Sigmoid colon (tissue), 7 donors: ENCODE measurements around the gene PLK3. TPM values are rescaled to one million over a fixed set of nuclear protein-coding genes. Genes with fewer than 3 reads are reported as not detected.
A peak's percentile ranks its signal among the peaks of the same experiment; 100 is the strongest.
"Not testable (repeated sequence)": the region's sequence is repeated elsewhere in the genome, so short reads cannot be mapped to it uniquely, and the experiment has no call there.

ENCODE experiments used
- DNase-seq: peaks from one replicate; pipeline ENCODE4 v3.0.0-alpha.2; 2019
- H3K27ac ChIP-seq, 4 donors: fragments of 200-600 bp; sonication (generic); one replicate each; pipeline ENCODE4 v1.5.1; 2016 to 2019; ENCODE audit warnings: mild to moderate bottlenecking in 1 of 4
- H3K27me3 ChIP-seq, 3 donors: fragments of 200-600 bp; sonication (generic); one replicate each; pipeline ENCODE4 v1.5.1; 2019; ENCODE audit warnings: mild to moderate bottlenecking in 1 of 3
- H3K36me3 ChIP-seq, 4 donors: fragments of 200-600 bp; sonication (generic); one replicate each; pipeline ENCODE4 v1.5.1; 2016 to 2019
- H3K4me1 ChIP-seq, 4 donors: fragments of 200-600 bp; sonication (generic); one replicate each; pipeline ENCODE4 v1.5.1; 2017 to 2019
- H3K4me3 ChIP-seq, 4 donors: fragments of 200-600 bp; sonication (generic); one replicate each; pipeline ENCODE4 v1.5.1; 2017 to 2019; ENCODE audit warnings: mild to moderate bottlenecking in 2 of 4, moderate library complexity in 1 of 4
- H3K9me3 ChIP-seq, 4 donors: fragments of 200-600 bp in 3 of 4; sonication (generic) in 3 of 4; one replicate each; pipeline versions ENCODE4 v1.5.1 to v1.6.1; 2013 to 2019
- EP300 ChIP-seq, 4 donors: sonication (generic); formaldehyde crosslinking; IDR thresholded peaks; one replicate each; pipeline ENCODE4 v1.6.1; 2017; ENCODE audit warnings: antibody characterized with exemption in 4 of 4
- POLR2A ChIP-seq, 2 donors: fragments of 450-650 bp; IDR thresholded peaks; one replicate each; pipeline ENCODE4 v1.6.1; 2016; ENCODE audit warnings: antibody characterized with exemption in 2 of 2, mild to moderate bottlenecking in 2 of 2, moderate library complexity in 2 of 2
- POLR2AphosphoS5 ChIP-seq, 4 donors: sonication (generic); formaldehyde crosslinking; IDR thresholded peaks; one replicate each; pipeline ENCODE4 v1.6.1; 2017; ENCODE audit warnings: antibody characterized with exemption in 4 of 4
- WGBS, 2 donors: extraction: QIAGEN DNeasy Blood & Tissue Kit; methylation state at CpG; one replicate each; pipeline ENCODE4 v1.1.7; 2013; 5-methylcytosine and 5-hydroxymethylcytosine counted together
- intact Hi-C: fragments of 100-400 bp; cut with DNase I; formaldehyde crosslinking; loops from one replicate; pipeline ENCODE4 v1.15.1; 2023
- polyA plus RNA-seq, 3 donors: library from polyadenylated mRNA; stranded (reverse); fragments of 200-250 nt; gene quantifications; one replicate each; pipeline ENCODE4 v1.2.3, GENCODE V29; 2013
- total RNA-seq, 4 donors: library from RNA; depleted of rRNA; stranded (reverse); fragments of >200 nt; gene quantifications; one replicate each; pipeline ENCODE4 v1.1.0, GENCODE V29; 2016
- TF ChIP-seq, protein P1 (sequence below), 4 experiments: fragments of 450-650 bp in 3 of 4; fragments of 200-600 bp in 1 of 4; IDR thresholded peaks; one replicate each; pipeline ENCODE4 v1.5.1; 2016 to 2019; ENCODE audit warnings: antibody characterized with exemption in 4 of 4, mild to moderate bottlenecking in 3 of 4, moderate library complexity in 2 of 4
- donor health status: healthy with polysubstance abuse.
- donor health status: Bipolar disorder and iron deficiency.
- donor health status: healthy.

Gene PLK3
- total and polyA plus RNA-seq, 7 donors, result 7.2 to 28.1 (median 10.2) TPM

GRCh38 chr1:44792736-44793502, 7.3 kb upstream of the PLK3 start:
- Histone ChIP-seq H3K4me1 (no peaks in the 10 kb centered on the region), H3K9me3 (no peaks in the 10 kb centered on the region), H3K36me3 (no peaks in the 10 kb centered on the region), H3K4me3 (no peak overlapping the region), H3K27me3 (no peaks in the 10 kb centered on the region), H3K27ac (no peak overlapping the region)
- TF ChIP-seq EP300 (IDR thresholded peaks at IDR 0.05), result no peak
- no peak for TF ChIP-seq POLR2AphosphoS5 (IDR thresholded peaks at IDR 0.05)
- TF ChIP-seq POLR2A (IDR thresholded peaks at IDR 0.05), result no peak
- TF ChIP-seq, protein P1, sequence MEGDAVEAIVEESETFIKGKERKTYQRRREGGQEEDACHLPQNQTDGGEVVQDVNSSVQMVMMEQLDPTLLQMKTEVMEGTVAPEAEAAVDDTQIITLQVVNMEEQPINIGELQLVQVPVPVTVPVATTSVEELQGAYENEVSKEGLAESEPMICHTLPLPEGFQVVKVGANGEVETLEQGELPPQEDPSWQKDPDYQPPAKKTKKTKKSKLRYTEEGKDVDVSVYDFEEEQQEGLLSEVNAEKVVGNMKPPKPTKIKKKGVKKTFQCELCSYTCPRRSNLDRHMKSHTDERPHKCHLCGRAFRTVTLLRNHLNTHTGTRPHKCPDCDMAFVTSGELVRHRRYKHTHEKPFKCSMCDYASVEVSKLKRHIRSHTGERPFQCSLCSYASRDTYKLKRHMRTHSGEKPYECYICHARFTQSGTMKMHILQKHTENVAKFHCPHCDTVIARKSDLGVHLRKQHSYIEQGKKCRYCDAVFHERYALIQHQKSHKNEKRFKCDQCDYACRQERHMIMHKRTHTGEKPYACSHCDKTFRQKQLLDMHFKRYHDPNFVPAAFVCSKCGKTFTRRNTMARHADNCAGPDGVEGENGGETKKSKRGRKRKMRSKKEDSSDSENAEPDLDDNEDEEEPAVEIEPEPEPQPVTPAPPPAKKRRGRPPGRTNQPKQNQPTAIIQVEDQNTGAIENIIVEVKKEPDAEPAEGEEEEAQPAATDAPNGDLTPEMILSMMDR (IDR thresholded peaks at IDR 0.05), result no peak
- peak; percentile 49 for DNase-seq
- 88 to 93% methylated on average over 9 of the region's 9 CpGs for WGBS, 2 donors
- intact Hi-C loops, result loop anchor here (5.0 kb wide), 1 partner anchor 44 kb away; no protein-coding TSS in a partner anchor

DNA sequence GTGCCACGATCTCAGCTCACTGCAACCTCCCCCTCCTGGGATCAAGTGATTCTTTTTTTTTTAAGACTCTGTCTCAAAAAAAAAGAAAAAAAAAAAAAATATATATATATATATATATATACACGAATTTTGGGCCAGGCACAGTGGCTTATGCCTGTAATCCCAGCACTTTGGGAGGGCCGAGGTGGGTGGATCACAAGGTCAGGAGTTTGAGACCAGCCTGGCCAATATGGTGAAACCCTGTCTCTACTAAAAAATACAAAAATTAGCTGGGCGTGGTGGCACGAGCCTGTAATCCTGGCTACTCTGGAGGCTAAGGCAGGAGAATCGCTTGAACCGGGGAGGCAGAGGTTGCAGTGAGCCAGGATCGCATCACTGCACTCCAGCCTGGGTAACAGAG, 2.3 kb upstream of the PLK3 start:
- H3K9me3 ChIP-seq, H3K4me3 ChIP-seq, H3K27me3 ChIP-seq, intact Hi-C loops, H3K36me3 ChIP-seq: not testable (repeated sequence)
- H3K27ac ChIP-seq, result peak overlapping the region in 1 of 4 donors; percentile 95
- peak; percentile 32 for DNase-seq
- peaks cover 5 to 32% (median 19%) of the 10 kb centered on the region in 4 donors for H3K4me1 ChIP-seq
- 76 to 85% methylated on average over 8 of the region's 8 CpGs for WGBS, 2 donors

DNA sequence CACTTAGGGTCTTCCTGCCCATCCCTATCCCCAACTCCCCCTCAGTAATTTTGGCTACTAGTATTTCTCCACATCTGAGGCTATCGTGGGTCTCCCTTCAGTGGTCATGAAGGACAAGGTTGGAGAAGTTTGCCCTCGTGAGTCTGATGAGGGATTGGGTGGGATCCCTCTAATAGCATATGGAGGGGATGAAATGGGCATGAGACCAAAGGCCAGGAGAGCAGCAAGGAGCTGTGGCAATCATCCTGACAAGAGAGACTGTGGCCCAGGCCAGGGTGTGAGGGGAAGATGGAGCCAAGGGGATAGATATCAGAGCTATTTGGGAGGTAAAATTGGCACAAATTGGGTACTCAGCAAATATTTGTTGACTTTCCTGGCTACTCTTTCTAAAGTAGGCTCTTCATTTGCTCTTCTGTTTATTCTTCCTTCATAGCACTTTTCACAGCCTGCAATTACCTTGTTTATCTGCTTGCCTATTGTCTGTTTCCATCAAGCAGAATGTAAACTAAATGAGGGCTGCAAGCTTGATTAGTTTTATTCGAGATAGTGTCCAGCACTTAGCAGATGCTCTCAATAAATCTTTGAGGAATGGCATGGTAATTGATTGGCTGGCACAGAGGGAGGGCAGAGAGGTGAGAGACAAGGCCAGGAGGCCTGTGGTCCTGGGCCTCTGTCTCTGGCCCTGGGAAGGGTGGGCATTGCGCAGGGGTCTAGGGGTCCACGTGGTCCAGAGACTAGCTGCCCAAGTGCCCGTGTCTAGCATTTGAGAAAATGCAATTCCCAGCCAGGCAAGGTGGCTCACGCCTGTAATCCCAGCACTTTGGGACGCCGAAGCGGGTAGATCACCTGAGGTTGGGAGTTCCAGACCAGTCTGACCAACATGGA, 1.5 kb upstream of the PLK3 start:
- Histone ChIP-seq H3K9me3 (no peaks in the 10 kb centered on the region), H3K27me3 (no peaks in the 10 kb centered on the region), H3K4me1 (peaks cover 5 to 40% (median 19%) of the 10 kb centered on the region in 4 donors), H3K4me3 (no peak overlapping the region), H3K36me3 (peaks cover 0 to 14% (median under 1%) of the 10 kb centered on the region in 4 donors), H3K27ac (peak overlapping the region; percentile 90 to 95 (median 92))
- 83 to 89% methylated on average over 10 of the region's 10 CpGs for WGBS, 2 donors
- intact Hi-C loops, result no loop called here
- TF ChIP-seq POLR2A (IDR thresholded peaks at IDR 0.05) (no peak), EP300 (IDR thresholded peaks at IDR 0.05) (no peak), POLR2AphosphoS5 (IDR thresholded peaks at IDR 0.05) (no peak)
- TF ChIP-seq, protein P1 (IDR thresholded peaks at IDR 0.05), result no peak
- peak; percentile 68 for DNase-seq

DNA sequence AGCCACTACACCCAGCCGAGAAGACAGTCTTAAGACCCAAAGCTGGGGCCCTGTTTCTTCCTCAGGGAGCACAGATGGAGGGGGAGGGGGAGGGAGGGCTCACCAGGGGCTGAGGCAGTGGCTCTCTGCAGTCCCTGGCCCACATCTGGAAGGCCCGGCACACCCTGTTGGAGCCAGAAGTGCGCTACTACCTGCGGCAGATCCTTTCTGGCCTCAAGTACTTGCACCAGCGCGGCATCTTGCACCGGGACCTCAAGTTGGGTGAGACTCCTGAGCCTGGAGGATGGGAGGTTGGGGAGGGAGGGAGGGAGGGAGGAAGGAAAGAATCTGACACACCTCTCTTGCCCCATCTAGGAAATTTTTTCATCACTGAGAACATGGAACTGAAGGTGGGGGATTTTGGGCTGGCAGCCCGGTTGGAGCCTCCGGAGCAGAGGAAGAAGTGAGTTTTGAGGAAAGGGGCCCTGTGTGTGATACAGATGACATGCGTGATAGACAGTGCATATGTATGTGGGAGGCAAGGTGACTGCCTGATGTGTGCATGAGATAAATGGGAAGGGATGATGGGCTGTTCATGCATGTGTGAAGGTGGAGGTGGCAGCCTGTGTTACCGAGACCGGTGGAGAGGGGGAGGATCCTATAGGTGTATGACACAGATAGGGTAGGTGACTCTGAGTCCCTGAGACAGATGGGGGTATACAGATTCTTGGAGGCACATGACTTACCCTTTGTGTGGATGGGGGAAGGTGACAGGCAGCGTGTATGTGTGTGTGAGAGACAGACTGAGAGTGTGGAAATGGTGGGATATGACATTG, 1.5 kb downstream of the PLK3 start:
- WGBS, 2 donors, result 67 to 83% methylated on average over 13 of the region's 13 CpGs

More for the DNA sequence above, 1.5 kb downstream of the PLK3 start:
- Histone ChIP-seq H3K36me3 (peaks cover 0 to 40% (median 10%) of the 10 kb centered on the region in 4 donors), H3K9me3 (no peaks in the 10 kb centered on the region), H3K27ac (peak overlapping the region; percentile 25 to 95 (median 74)), H3K4me3 (peak overlapping the region; percentile 15 to 87 (median 74)), H3K27me3 (no peaks in the 10 kb centered on the region), H3K4me1 (peaks cover 5 to 51% (median 27%) of the 10 kb centered on the region in 4 donors)
- intact Hi-C loops, result loop anchor here (2.0 to 10.0 kb wide), 2 partner anchors 17 to 693 kb away; partner anchors contain the start of gene TESK2
- DNase-seq, result peak; percentile 70
- TF ChIP-seq POLR2A (IDR thresholded peaks at IDR 0.05), result no peak
- TF ChIP-seq POLR2AphosphoS5 (IDR thresholded peaks at IDR 0.05), result no peak
- TF ChIP-seq, protein P1 (IDR thresholded peaks at IDR 0.05), result no peak
- TF ChIP-seq EP300 (IDR thresholded peaks at IDR 0.05), result no peak
